T-helper 1 cell treated with Interleukin-12 subunit alpha and Interleukin-12 subunit beta and Interleukin-4 antibody, amounts not matched to agents 30 μg/mL and 1 μg/mL, for 36 hours (primary cell): ENCODE results near the gene SDC4.
A peak's percentile ranks its signal among the peaks of the same experiment; 100 is the strongest.
"Not testable (repeated sequence)": the region's sequence is repeated elsewhere in the genome, so short reads cannot be mapped to it uniquely, and the experiment has no call there.

Source experiments
- H3K27ac Mint-ChIP-seq: one replicate; pipeline ENCODE4 v1.8.0; 2021; ENCODE audit warnings: mild to moderate bottlenecking, mixed read lengths
- H3K27me3 Mint-ChIP-seq: one replicate; pipeline ENCODE4 v1.8.0; 2021; ENCODE audit warnings: low read depth, mixed read lengths
- H3K36me3 Mint-ChIP-seq: one replicate; pipeline ENCODE4 v1.8.0; 2021; ENCODE audit warnings: low read depth, mixed read lengths
- H3K4me1 Mint-ChIP-seq: one replicate; pipeline ENCODE4 v1.8.0; 2021; ENCODE audit warnings: low read depth, mixed read lengths
- H3K4me3 Mint-ChIP-seq: one replicate; pipeline ENCODE4 v1.8.0; 2021; ENCODE audit warnings: mild to moderate bottlenecking, moderate library complexity, mixed read lengths
- H3K9me3 Mint-ChIP-seq: one replicate; pipeline ENCODE4 v1.8.0; 2021; ENCODE audit warnings: mixed read lengths

SDC4 gene

DNA sequence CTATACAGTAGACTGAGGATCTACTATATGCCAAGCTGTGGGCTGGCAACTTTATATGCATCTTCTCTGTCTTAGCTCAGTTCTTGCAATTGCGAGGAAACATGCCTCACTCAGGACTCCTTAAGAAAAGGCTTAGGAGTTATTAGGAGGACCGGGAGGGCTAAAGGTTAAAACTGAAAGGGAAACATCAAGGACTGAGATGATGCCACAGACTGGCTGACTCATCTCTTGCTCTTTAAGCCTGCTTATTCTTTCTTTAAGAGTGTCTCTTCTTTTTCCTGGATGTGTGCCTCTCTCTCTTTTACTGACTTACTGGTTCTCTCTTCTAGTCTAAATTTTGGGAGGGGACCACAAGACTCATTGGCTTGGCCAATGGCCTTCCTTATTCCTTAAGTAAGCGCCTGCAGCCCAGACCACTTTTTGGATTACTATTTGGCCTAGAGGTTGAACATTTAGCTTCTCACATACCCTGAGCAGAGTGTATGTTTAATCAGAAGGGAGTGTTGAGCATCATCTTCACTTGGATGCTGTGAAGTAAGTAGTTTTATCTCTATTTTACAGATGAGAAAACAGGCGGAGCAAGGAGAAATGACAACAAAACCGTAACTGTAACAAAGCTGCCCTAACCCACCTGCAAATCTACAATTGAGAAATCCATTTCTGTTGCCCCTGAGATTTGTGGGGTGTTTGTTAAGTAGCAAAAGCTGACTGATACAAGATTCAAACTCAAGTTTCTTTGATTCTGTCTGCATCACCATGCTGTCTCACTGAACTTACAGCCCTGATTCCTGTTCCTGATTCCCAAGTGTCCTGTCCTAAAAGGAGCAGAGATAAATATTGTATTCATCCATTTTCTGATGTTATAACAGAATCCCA lies 7.2 kb upstream of the SDC4 start:
- Mint-ChIP-seq H3K27ac (peak overlapping the region; percentile 94), H3K4me3 (peak overlapping the region; percentile 72), H3K9me3 (no peaks in the 10 kb centered on the region), H3K4me1 (peaks cover 52% of the 10 kb centered on the region), H3K36me3 (peaks cover 3% of the 10 kb centered on the region), H3K27me3 (no peaks in the 10 kb centered on the region)

- Mint-ChIP-seq H3K9me3 (no peaks in the 10 kb centered on the region), H3K27me3 (no peaks in the 10 kb centered on the region), H3K36me3 (peaks cover 3% of the 10 kb centered on the region), H3K27ac (peak overlapping the region; percentile 94), H3K4me1 (peaks cover 59% of the 10 kb centered on the region), H3K4me3 (peak overlapping the region; percentile 72)
Measured at GRCh38 chr20:45354423-45355208, 6.4 kb upstream of the SDC4 start.

DNA sequence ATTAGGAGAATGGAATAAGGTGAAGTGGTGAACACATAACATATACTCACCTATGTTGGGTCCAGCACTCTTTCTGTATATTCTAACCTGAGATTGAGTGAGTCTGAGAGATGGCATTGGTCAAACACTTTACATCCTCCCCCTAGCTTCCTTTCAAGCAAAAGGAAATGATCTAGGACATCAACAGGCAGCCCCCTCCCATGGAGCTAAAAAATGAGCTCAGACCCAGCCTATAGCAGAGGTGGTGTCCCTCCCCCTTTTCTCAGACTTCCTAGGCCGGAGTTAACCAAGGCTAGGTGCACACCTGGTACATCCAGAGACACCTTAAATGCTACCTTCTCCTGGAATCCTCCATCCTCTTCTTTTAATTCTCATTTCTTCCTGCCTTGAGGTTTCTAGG lies 5.5 kb upstream of the SDC4 start:
- Mint-ChIP-seq H3K27ac (peak overlapping the region; percentile 94), H3K36me3 (peaks cover 3% of the 10 kb centered on the region), H3K4me1 (peaks cover 58% of the 10 kb centered on the region), H3K9me3 (no peaks in the 10 kb centered on the region), H3K27me3 (no peaks in the 10 kb centered on the region), H3K4me3 (no peak overlapping the region)

GRCh38 chr20:45352729-45353128 lies 4.5 kb upstream of the SDC4 start:
- peaks cover 52% of the 10 kb centered on the region for H3K4me1 Mint-ChIP-seq

GRCh38 chr20:45350795-45351194 lies 2.6 kb upstream of the SDC4 start:
- H3K36me3 Mint-ChIP-seq, H3K4me3 Mint-ChIP-seq, H3K27ac Mint-ChIP-seq, H3K9me3 Mint-ChIP-seq, H3K27me3 Mint-ChIP-seq: not testable (repeated sequence)
- H3K4me1 Mint-ChIP-seq, result peaks cover 56% of the 10 kb centered on the region

More at GRCh38 chr20:45352729-45353128, 4.5 kb upstream of the SDC4 start:
- Mint-ChIP-seq H3K9me3 (no peaks in the 10 kb centered on the region), H3K4me3 (no peak overlapping the region), H3K27me3 (no peaks in the 10 kb centered on the region), H3K36me3 (peaks cover 3% of the 10 kb centered on the region), H3K27ac (no peak overlapping the region)

GRCh38 chr20:45350217-45350616 lies 2.0 kb upstream of the SDC4 start:
- no peaks in the 10 kb centered on the region for H3K9me3 Mint-ChIP-seq
- H3K4me1 Mint-ChIP-seq, result peaks cover 56% of the 10 kb centered on the region
- H3K27ac Mint-ChIP-seq, result no peak overlapping the region
- H3K36me3 Mint-ChIP-seq, result peaks cover 4% of the 10 kb centered on the region
- no peaks in the 10 kb centered on the region for H3K27me3 Mint-ChIP-seq
- no peak overlapping the region for H3K4me3 Mint-ChIP-seq

DNA sequence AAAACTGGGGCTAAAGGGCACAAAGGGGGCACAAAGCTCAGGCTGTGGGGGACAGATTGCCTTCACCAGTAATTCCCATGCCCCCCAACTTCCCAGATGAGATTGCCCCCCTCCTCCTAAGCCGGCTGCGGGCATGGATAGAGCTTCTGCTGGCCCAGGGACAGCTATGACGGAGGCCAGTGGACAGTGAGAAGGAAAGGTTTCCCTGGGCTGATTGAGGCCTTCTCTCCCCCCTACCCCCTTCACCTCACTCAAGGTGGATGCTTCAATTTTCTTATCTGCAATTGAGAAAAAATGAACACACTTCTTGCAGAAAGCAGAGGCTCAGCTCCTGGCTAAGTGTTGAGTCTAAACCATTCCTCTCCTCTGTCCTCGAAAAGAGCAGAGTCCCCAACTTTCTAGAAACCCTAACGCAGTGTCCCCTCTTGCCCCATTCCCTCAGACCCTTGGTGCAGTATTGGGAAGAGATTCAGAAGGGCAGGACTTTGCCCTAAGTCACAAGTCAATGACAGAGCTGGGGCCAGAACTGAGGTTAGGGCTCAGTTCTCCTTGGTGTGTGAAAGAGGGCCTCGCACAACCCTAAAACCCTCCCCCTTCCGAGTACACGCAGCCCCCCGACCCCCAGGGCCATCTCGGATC lies 808 bp downstream of the SDC4 start:
- H3K9me3 Mint-ChIP-seq, result no peaks in the 10 kb centered on the region
- peaks cover 58% of the 10 kb centered on the region for H3K4me1 Mint-ChIP-seq
- H3K27me3 Mint-ChIP-seq, result no peaks in the 10 kb centered on the region

GRCh38 chr20:45346851-45347250 lies 1.4 kb downstream of the SDC4 start:
- Mint-ChIP-seq H3K36me3 (peaks cover 7% of the 10 kb centered on the region), H3K27ac (peak overlapping the region; percentile 72), H3K9me3 (no peaks in the 10 kb centered on the region), H3K4me3 (peak overlapping the region; percentile 95), H3K4me1 (peaks cover 58% of the 10 kb centered on the region), H3K27me3 (no peaks in the 10 kb centered on the region)

More for the DNA sequence above, 808 bp downstream of the SDC4 start:
- H3K36me3 Mint-ChIP-seq, result peaks cover 7% of the 10 kb centered on the region
- peak overlapping the region; percentile 95 for H3K4me3 Mint-ChIP-seq
- peak overlapping the region; percentile 72 for H3K27ac Mint-ChIP-seq

DNA sequence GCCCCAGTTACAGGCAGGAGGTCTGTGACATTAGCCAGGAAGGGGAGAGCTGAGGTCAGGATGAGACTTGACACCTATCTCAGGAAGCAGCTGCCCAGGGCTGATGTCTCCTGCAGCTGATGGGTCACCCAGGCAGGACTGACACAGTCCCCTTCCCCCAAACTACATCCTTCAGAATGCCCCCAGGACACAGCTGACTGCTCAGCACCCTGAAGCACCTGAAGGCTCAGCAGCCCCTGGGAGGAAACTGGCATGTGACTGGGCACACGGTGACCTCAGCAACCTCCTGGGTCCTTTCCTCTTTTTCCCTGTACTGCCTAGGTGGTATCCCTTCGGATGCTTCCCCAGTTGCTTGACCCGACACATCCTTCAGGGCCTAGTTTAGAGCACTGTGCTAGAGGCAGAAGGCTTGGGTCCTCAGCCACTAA lies 1.9 kb downstream of the SDC4 start:
- Mint-ChIP-seq H3K4me3 (peak overlapping the region; percentile 95), H3K4me1 (peaks cover 60% of the 10 kb centered on the region), H3K36me3 (peaks cover 7% of the 10 kb centered on the region), H3K27ac (peak overlapping the region; percentile 72), H3K9me3 (no peaks in the 10 kb centered on the region), H3K27me3 (no peaks in the 10 kb centered on the region)

DNA sequence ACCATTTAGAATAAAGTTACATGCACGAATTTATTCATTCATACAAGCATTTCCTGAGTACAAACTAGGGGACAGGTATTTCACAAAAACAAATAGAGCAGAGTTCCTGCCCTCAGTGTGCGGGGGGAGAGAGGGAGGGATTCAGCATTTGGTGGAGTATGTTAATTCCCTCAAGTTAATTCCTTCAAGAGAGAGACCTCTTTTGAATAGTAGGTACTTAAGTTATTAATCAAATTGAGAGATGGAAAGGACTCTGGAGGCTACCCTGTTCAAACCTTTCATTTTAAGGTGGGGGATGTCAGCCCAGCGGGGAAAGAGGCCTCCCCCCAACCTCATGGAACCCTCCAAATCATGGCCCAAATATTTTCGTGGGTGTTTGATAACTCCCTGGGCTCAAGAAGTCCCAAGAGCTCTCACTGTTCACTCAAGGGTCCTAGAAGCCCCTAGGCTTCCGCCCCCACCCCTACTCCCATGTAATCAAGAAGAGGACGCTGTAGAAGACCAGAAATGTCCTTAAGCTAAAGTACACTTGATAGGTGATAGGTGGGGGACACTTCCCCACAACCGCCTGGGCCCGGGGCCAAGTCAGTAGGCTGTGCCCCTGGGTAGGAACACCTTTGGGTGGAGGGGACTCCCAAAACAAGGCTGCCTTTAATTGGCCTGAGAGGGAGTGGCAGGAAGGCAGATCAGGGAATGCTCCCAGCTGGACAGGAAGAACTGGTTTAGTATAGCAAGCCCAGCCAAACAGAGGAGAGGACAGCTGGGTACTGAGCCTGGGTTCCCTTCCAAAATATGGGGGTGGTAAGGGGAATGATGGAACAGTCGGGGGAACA lies 2.9 kb downstream of the SDC4 start:
- no peaks in the 10 kb centered on the region for H3K9me3 Mint-ChIP-seq
- H3K27ac Mint-ChIP-seq, result peak overlapping the region; percentile 62
- peak overlapping the region; percentile 95 for H3K4me3 Mint-ChIP-seq
- peaks cover 11% of the 10 kb centered on the region for H3K36me3 Mint-ChIP-seq
- peaks cover 61% of the 10 kb centered on the region for H3K4me1 Mint-ChIP-seq
- H3K27me3 Mint-ChIP-seq, result no peaks in the 10 kb centered on the region

DNA sequence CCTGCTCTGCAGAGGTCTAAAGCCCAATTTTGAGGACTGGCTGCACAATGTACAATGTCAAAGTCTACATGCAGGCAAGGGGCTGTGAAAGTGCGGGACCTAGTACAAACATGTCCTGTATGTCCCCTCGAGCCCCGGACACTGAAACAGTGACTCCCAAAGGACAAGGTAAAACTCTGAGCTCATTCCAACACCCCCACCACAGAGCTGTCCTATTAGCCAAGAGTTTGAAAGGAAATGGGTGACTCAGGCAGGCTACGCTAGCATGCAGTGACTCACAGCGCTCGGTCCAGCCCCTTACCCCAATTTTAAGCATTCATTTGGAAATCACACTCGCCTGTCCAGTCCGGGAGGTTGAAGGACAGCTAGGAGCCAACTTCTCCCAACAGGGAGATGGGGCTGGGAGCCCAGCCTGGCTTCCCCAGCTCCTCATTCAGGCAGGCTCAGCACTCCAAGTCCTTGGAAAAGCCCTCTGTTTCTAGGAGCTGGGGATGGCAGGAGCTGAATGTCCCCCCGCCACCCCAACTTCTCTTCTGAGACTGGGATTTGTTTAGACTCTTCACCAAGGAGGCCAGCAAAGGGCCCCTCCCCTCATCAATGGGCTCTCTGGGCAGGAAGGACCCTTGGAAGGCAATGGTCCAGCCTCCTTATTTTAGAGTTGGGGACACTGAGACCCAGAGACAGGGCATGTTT lies 3.9 kb downstream of the SDC4 start:
- Mint-ChIP-seq H3K27ac (peak overlapping the region; percentile 45), H3K4me3 (peak overlapping the region; percentile 48), H3K4me1 (peaks cover 61% of the 10 kb centered on the region), H3K27me3 (no peaks in the 10 kb centered on the region), H3K36me3 (peaks cover 12% of the 10 kb centered on the region), H3K9me3 (no peaks in the 10 kb centered on the region)

DNA sequence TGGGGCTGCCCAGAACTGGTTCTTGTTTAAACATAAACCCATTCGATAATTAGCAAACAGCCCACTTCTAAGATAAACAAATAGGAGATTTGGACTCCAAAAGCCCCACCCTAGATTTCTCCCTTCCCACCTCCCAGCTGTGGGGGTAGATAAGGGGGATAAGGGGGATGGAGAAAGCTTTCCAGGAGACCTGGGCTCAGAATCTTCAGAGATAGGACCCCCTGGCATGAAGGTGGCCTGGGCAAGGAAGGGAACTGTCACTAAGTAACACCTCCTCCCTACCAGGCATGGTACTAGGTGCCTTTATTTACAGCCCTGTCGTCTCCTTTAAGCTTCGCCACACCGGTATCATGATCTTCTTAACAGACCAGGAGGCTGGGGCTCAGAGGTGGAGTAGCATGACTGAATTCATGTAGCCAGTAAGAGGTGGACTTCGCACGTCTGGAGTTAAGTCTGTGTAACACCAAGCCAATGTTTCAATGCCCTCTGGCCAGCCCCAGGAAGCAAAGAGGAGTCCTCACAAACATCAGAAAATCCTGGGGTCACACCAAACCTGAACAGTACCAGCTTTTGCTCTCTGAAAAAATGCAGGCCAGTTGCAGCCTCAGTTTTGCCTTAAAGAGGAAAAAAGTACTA lies 4.6 kb downstream of the SDC4 start:
- Mint-ChIP-seq H3K27me3 (no peaks in the 10 kb centered on the region), H3K36me3 (peaks cover 12% of the 10 kb centered on the region), H3K9me3 (no peaks in the 10 kb centered on the region), H3K4me1 (peaks cover 60% of the 10 kb centered on the region), H3K27ac (no peak overlapping the region), H3K4me3 (no peak overlapping the region)
